ENCODE results near the gene VEGFD. TPM values are rescaled to one million over a fixed set of nuclear protein-coding genes. Genes with fewer than 3 reads are reported as not detected.

VEGFD gene
- total RNA-seq, 1 donor from 2014 or later, result 44.0 TPM

DNA sequence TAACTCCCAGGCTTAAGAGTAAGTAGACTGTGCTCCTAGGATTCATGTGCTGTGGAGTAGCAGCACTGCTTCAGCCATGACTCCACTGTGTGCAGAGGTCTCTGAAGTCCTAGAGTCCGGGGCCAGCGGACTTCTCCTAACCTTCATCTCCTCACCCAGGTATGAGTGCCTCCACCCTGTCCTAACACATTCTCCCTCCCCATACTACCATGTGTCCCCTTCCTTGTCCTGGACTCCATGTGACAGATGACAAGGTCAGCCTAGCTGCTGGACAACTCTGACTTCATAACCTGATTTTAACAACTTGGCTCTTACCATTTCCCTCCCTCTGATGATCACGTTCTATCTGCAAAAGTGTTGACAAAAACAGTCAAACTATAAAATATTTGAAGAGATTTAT, 85.4 kb downstream of the VEGFD start:
- intact Hi-C loops (cut with DNase I), result no loop called here
- Histone ChIP-seq H3K27me3 (ENCODE audit: low read depth) (no peaks in the 10 kb centered on the region), H3K27ac (peak overlapping the region; percentile 68), H3K4me3 (no peak overlapping the region), H3K36me3 (no peaks in the 10 kb centered on the region), H3K9me3 (no peaks in the 10 kb centered on the region), H3K4me1 (peaks cover 19% of the 10 kb centered on the region)
- ATAC-seq (no peak), DNase-seq (no peak)
- TF ChIP-seq, protein P1, sequence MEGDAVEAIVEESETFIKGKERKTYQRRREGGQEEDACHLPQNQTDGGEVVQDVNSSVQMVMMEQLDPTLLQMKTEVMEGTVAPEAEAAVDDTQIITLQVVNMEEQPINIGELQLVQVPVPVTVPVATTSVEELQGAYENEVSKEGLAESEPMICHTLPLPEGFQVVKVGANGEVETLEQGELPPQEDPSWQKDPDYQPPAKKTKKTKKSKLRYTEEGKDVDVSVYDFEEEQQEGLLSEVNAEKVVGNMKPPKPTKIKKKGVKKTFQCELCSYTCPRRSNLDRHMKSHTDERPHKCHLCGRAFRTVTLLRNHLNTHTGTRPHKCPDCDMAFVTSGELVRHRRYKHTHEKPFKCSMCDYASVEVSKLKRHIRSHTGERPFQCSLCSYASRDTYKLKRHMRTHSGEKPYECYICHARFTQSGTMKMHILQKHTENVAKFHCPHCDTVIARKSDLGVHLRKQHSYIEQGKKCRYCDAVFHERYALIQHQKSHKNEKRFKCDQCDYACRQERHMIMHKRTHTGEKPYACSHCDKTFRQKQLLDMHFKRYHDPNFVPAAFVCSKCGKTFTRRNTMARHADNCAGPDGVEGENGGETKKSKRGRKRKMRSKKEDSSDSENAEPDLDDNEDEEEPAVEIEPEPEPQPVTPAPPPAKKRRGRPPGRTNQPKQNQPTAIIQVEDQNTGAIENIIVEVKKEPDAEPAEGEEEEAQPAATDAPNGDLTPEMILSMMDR (IDR thresholded peaks at IDR 0.05), result no peak

DNA sequence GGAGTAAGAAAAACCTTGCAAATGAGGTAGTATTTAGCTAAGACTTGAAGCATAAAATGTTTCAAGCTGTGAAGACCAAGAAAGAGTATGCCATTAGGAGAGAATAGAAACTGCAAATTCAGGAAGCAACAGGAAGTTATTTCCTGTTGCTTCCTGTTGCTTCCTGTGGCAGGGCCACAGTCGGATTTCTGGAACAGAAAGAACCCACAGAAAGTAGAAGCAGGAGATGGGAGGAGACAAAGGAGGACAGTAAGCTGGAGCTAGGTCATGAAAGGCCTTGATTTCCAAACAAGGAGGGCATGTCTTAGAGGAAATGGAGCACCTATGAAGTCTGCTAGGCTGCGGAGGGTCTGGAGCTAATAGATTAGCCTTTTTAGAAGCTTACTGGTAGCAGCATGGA, 86.0 kb downstream of the VEGFD start:
- no peak overlapping the region for H3K4me3 ChIP-seq
- no peak for ATAC-seq

More for the DNA sequence above, 86.0 kb downstream of the VEGFD start:
- H3K36me3 ChIP-seq, result no peaks in the 10 kb centered on the region
- H3K4me1 ChIP-seq, result peaks cover 19% of the 10 kb centered on the region
- DNase-seq, result no peak
- intact Hi-C loops (cut with DNase I), result no loop called here
- no peaks in the 10 kb centered on the region for H3K27me3 ChIP-seq (ENCODE audit: low read depth)
- peak overlapping the region; percentile 68 for H3K27ac ChIP-seq
- no peaks in the 10 kb centered on the region for H3K9me3 ChIP-seq
- TF ChIP-seq, protein P1 (IDR thresholded peaks at IDR 0.05), result no peak

Other genes with a start within 250 kb of the VEGFD start
- gene ASB9, start 114.3 kb downstream of the VEGFD start, total RNA-seq, result 6.0 TPM
- gene ASB11, start 68.8 kb downstream of the VEGFD start, total RNA-seq, result not detected
- gene PIGA, start 48.9 kb downstream of the VEGFD start, total RNA-seq, result 27.1 TPM
- 19.8 TPM for gene PIR, start 108.9 kb upstream of the VEGFD start, total RNA-seq
- 3.0 TPM for gene BMX, start 116.4 kb upstream of the VEGFD start, total RNA-seq
- gene ACE2, start 216.5 kb upstream of the VEGFD start, total RNA-seq, result 2.6 TPM